Right forelimb (tissue), 1 donor: Measurements from ENCODE around the gene ACTR3.
"Not testable (repeated sequence)": the region's sequence is repeated elsewhere in the genome, so short reads cannot be mapped to it uniquely, and the experiment has no call there.

ENCODE experiments used
- DNase-seq: peaks from one replicate; pipeline ENCODE4 v3.0.0-alpha.2; 2018

Gene ACTR3

DNA sequence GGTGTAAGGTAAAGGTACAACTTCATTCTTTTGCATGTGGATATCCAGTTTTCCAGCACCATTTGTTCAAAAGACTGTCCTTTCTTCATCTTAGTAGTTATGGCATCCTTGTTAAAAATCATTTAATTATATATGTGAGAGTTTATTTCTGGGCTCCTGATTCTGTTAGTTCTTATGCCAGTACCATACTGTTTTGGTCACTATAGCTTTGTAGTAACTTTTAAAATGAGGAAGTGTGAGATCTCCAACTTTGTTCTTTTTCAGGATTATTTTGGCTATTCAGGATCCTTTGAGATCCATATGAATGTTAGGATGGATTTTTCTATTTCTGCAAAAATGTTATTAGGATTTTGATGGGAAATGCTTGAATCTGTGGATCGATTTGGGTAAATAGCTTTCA, 16.8 kb downstream of the ACTR3 start:
- DNase-seq = no peak

DNA sequence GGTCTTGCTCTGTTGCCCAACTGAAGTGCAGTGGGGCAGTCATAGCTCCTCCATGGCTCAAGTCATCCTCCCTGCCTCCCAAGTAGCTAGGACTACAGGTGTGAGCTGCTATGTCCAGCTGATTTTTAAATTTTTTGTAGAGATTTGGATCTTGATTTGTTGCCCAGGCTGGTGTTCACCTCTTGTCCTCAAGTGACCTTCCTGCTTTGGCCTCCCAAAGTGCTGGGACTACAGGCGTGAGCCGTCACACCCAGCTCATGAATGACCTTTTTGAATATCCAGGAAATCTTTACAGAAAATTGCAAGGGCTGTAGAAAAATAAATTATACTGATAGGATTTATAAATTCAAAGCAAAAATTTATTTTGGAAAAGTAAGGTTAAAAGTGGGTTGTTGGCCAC, 17.4 kb downstream of the ACTR3 start:
- no peak for DNase-seq

DNA sequence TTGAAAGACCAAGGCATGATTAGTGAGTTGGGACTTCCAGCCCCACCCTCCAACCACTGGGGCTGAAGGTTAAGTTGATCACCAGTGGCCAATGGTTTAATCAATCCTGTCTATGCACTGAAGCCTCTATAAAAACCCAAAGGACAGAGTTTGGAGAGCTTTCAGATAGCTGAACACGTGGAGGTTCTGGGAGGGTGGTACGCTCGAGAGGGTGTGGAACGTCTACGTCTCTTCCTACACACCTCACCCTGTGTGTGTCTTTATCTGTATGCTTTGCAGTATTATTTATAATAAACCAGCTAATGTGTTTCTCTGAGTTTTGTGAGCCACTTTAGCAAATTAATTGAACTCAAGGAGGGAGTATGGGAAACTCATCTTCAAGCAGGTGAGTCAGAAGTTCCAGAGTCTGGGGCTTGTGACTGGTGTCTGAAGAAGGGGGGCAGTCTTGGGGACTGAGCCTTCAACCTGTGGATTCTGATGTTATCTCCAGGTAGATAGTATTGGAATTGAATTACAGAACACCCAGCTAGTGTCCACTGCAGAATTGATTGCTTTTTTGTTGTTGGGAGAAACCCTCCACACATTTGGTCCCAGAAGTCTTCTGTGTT, 20.3 kb downstream of the ACTR3 start:
- no peak for DNase-seq

DNA sequence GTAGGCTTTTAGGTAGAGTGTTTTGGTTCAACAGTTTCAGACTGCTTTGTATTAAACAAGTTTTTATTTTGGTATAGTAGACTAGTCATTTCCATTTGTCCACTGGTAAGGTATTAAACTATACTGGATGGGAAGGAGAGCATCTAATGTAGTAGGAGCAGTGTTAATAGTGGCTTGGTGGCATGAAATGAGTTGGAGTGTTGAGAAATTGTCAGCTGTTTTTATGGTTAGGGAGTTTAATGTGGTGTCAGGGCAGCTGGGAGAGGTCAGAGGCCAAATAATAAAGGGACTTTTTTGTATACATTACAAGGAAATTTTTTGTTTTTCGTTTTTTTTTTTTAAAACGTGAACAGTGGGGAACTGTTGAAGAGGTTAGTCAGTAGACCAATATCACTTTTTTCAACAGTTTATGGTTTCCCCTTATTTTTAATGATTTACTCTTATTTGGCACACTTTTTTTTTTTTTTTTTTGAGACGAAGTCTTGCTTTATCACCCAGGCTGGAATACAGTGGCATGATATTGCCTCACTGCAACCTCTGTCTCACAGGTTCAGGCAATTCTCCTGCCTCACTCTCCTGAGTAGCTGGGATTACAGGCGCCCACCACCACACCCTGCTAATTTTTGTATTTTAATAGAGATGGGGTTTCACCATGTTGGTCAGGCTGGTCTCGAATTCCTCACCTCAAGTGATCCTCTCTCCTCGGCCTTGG, 21.2 kb downstream of the ACTR3 start:
- no peak for DNase-seq

DNA sequence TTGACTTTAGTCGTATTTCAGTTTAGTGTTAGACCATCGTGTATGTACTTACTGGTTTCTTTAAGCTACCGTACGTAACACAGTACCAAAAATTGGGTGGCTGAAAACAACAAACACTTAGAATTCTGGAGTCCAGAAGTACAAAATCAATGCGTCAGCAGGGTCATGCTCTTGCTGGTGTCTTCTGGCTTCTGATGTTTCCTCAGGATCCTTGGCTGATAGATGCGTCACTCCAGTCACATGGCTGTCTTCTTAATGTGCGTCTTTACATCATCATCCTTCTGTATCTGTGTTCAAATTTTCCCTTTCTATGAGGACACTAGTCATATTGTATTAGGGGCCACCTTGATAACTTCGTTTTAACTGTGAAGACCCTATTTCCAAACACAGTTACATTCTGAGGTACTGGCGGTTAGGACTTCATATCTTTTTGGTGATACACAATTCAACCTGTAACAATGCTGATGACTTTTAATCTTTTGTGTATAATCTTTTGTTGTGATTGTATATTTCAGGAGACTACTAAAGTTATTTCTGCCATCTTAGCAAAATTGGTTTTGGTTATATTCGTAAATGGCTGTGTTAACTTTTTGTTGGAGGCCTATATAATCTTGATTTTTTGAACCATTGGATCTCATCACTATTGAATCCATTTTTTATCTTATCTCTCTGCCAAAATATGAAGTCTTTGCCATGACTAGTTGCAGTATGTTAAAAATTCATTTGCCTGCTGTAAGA, 25.4 kb downstream of the ACTR3 start:
- DNase-seq = no peak

DNA sequence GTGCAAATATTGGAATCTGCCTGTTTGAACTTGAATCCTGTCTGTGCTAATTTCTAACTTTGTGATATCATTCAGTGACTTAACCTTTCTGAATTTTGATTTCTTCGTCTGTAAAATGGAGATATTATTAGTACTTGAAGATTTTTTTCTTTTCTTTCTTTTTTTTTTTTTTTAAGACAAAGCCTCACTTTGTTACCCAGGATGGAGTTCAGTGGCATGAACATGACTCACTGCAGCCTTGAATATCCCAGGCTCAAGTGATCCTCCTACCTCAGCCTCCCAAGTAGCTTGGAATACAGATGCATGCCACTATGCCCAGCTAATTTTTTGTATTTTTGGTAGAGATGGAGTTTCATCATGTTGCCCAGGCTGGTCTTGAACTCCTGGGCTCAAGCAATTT, 28.3 kb downstream of the ACTR3 start:
- no peak for DNase-seq

DNA sequence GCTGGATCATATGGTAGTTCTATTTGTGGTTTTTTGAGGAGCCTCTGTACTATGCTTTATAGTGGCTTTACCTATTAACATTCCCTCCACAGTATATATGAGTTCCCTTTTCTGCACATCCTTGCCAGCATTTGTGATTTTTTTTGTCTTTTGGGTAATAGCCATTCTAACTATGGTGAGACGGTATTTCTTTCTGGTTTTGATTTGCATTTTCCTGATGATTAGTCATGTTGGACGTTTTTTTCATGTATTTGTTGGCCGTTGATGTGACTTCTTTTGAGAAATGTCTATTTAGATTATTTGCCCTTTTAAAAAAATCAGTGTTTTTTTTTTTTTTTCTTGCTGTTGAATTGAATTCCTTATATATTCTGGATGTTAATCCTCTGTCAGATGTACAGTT, 31.1 kb downstream of the ACTR3 start:
- DNase-seq = no peak

DNA sequence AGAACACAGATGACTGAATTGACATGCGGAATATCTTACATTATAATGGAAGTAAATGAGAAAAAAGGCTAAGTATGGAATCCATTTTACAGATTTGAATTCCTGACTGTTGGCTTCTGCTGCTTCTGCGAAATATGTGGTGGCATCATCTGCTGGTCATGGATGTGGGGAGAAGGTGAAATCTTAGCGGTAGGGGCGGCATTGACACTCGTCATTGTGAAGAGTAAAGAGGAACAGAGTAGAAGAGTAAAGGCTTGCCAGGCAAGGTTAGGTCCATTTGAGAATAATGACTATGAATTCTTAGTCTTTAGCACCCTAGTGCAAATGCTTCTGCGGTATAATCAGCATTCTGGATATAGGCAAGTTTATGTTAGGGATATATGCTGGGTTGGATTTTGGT, 32.4 kb downstream of the ACTR3 start:
- DNase-seq = no peak

DNA sequence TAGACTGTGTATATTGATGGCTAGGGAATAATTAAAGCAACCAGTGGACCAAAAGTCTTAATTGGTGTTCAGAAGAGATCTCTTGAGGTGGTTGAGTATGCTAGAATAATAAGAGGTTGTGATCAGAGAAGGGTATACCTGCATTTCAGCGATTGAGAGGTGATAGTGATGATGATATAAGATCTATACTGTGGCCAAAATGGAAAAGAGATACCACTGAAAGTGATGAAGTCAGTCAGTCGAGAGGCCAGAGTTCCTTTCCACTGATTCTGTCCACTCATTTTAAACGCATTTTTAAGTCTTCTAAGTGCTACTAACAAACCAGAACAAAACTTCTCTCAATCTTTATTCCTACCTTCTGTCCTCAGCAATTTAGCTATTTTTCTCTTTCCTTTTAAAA, 32.9 kb downstream of the ACTR3 start:
- no peak for DNase-seq

DNA sequence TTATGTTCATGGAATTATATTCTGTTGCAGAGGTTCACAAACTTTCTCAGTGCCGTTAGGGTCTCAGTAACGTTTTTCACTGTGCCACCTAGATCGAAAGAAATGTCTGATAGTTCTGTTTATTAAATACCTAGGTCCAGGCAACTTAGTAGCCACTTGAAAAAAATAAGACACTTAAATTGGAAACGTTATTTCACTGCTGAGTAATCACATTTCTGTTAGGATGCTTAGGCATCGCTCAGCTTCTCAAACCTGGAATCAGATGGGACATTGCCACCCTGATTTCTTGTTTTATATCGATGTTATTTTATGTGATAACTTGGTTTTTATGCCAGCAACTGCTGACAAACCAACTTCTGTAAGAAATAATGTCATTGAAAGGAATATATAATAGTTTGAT, 36.0 kb downstream of the ACTR3 start:
- DNase-seq = no peak

DNA sequence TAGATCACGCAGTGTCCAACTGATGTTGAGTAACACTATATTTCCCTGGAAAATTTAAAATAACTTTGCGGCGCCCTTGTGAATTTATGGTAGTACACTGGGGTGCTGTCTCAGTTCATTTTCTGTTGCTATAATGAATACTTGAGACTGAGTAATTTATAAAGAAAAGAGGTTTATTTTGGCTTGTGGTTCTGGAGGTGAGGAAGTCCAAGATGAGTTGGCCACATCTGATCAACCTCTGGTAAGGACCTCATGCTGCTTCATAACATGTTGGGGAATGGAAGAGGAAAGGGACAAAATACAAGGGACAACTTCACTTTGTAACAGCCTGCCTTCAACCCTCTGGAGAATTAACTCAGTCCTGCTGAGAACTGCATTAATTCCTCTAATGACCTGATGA, 36.4 kb downstream of the ACTR3 start:
- no peak for DNase-seq

DNA sequence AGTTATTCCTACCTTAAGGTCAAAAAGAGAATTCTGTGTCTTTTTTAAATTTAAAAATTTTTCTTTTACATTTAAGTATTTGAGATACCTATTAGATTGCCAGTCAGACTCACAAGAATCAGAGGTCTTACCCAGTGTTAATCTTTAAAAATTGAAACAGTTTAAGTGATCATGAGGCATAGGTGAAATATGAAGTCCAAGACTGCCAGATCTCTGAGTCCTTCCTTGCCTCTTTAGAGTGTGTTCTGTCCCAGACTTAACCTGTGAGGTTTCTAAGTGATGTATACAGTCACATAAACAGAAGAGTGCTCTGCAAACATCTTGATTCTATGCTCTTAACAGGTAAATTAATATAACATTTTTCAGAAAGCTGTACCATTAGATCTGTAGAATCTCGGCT, 40.6 kb downstream of the ACTR3 start:
- no peak for DNase-seq

DNA sequence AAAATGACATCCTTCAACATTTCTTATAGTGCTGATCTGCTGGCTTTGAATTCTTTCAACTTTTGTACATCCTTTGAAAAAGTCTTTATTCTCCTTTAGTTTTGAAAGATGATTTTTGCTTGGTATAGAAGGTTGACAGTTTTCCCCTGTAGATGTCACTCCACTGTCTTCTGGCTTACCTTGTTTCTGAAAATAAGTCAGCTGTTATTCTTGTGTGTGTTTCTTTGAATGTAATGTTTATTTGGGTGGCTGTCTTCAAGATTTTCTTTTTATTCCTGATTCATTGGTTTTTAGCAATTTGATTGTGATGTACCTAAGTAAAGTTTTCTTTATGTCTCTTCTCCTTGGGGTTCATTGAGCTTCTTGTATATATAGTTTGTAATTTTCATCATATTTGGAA, 47.6 kb downstream of the ACTR3 start:
- DNase-seq = no peak

DNA sequence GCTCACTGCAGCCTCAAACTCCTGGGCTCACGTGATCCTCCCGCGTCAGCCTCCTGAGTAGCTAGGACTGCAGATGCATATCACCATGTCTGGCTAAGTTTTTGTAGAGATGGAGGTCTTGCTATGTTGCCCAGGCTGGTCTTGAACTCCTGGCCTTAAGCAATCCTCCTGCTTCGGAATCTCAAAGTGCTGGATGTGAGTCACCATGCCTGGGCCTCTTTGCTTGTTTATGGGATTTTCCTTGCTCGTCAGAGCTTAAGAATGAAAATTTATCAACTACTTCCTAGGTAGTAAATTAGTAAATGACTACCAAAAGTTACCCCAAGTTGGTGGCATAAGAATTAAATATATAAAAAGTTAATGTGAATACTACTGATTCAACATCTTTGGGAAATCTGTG, 51.0 kb downstream of the ACTR3 start:
- no peak for DNase-seq

DNA sequence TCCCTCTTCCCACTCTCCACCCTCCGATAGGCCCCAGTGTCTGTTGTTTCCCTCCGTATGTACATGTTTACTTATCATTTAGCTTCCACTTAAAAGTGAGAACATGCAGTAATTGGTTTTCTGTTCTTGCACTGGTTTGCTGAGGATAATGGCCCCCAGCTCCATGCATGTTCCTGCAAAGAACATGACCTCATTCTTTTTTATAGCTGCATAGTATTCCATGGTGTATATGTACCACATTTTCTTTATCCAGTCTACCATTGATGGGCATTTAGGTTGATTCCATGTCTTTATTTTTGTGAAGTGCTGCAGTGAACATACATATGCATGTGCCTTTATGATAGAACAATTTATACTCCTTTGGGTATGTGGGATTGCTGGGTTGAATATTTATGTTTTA, 55.9 kb downstream of the ACTR3 start:
- DNase-seq = not testable (repeated sequence)

DNA sequence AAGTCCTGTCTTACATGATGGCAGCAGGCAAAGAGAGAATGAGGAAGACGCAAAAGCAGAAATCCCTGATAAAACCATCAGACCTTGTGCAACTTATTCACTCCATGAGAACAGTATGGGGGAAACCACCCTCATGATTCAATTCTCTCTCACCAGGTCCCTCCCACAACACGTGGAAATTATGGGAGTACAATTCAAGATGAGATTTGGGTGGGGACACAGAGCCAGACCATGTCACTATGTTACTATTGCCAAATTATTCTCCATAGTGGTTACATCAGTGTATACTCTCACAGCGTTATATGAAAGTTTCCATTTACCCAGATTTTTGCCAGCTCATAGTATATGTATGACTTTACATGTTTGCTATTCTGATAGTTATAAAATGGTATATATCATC, 61.0 kb downstream of the ACTR3 start:
- DNase-seq = not testable (repeated sequence)

DNA sequence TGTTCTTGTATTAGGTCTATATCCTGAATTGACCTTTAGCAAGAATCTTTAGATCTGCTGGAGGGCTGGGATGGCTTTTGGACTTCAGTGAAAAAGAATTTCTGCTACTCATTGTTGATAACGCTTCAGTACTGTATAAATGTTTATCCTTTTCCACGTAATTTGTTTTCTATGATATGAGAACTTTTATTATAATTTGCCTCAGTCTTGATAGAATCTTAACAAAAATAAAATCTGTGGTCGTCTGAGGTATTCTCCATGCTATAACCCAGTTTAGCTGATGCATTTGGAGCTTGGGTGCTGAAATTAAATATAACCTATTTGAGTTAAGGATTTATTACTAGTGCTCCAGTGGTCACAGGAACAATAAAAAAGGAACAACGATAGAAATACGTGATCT, 71.1 kb downstream of the ACTR3 start:
- DNase-seq = no peak

DNA sequence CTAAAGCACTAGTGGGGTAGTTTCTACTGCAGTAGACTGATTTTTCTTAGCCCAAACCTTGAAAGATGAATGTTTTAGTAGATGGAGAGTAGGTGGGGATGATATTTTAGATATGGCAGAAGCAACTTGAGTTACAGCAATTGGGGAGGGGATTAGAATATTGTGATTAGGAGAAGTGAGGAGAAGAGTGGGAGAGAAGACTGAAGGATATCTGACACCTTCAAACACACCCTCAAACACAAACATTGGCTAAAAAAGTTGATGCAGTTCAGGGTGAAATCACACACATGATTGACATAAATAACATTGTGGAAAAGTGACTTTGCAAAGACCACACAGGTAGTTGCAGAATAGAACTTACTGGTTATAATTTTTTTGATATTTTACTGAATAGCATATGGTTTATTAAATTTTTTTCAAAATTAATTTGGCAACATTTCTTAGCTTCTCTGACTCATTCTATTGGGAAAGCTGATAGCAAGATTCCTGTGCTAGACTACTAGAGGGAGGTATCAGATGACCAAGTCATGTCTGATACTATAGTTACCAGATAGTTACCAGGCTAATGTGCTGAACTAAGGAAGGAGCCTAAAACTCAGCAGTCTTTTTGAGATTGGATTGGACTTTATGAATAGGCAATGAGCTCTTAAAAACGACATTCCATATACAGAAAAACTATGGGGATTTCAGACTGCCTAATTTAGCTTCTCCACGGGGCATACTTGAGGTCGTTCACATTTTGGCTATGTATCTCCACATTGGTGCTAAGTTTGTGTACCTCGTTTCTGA, 73.0 kb downstream of the ACTR3 start:
- no peak for DNase-seq

DNA sequence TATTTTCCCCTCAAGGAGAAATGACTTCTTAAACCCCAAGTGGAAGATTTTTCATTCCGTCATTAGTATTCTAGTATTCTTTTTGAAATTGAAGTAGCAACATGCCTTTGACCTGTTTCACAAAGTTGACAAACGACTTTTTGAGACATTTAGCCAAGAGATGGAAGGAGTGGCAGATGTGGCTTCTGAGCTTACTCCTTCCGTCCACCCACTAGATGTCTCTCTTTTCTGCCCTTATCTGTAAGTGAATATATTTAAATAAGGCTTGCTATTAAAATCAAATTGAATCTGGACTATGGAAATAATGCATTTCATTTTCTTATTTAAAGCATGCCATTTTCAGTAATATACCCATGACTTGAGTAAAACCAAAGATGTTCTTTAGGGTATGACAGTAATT, 74.1 kb downstream of the ACTR3 start:
- no peak for DNase-seq

DNA sequence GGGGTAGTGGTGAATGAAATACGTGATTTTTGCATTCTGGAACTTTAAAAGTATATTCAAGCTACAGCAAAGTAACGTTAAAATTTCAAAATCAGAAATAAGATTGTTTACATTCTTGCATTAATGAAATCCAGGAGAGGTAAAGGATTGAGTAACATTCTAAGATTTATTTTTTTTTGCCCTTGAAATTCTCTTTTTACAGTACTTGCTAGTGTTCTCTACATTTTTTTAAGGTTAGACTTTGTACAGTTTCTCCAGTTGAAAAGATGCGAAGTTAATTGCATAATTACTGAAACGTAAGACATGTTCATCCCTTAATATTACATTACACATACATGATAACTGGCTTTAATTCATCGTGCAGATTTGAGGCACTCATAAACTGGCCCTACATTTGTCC, 74.5 kb downstream of the ACTR3 start:
- DNase-seq = no peak

DNA sequence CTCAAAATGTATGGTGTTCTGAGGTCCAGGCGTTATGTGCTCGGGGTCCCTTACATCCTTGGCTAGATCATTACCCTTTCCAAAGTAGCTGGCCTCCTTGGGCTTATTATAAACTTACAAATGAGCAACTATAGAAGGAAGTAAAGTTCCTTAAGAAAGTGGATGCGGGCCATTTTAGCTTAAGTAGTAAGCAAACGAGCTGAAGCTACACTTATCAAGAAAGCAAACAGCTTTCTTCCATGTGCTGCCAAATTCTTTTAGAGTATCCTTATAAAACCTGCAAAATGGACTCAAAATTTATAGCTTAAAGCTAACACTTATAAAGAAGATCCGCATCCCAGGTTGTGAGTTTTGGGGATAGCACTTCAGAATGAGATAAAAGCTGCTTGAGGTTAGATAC, 75.3 kb downstream of the ACTR3 start:
- no peak for DNase-seq

DNA sequence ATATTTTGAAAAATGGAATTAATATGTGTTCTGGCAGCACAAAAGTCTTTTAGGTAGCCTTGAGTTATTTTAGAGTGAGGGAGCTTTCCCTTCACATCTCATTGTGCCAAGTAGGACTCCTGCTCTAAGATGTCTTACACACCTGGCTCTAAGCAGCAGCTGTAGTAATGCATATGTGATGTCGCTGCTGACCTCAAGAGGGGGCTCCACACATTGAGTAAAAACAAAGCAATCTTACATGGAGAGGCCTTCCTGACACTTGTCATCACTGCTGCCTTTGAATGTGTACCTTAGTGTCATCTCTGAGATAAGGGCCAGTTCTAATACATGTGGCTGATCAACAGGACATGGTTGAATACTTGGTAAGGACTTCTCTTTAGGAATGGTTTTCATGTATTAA, 75.8 kb downstream of the ACTR3 start:
- DNase-seq = no peak

DNA sequence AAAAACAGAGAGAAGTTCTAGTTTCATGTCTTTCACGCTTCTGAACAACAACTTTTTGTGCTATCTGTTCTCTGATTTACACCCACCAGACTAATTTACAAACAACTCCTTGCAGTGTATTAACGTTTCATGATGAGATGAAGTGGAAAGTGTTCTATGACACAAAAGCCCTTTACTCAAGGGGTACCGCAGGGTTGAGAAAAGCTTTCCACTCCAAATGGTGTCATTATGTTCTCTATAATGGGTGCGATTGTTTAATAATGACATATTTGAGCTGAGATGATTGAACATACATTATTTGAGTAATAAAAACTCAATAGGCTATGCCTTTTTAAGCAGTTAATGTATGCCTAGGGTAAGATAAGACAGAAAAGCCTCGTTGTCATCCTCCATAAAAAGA, 76.3 kb downstream of the ACTR3 start:
- DNase-seq = no peak

DNA sequence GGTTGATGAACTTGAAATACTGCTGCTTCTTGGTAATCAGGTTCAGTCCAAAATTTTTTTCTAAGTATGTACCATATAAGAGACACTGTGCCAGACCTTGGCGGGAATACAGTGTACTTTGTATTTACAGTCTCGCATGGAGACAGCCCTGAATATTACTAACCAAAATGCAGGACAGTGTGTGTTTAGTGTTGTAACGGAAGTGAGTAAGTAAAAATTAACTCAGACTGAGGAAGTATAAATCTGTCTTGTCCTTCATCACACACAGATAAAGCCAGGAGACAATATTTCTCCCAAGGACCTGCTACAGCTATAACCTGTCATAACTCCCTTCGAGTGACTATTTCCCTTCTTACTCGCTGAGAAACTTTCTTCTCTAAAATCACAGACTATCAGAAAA, 76.9 kb downstream of the ACTR3 start:
- no peak for DNase-seq
